Globus pallidus (tissue), 1 donor: ENCODE measurements around the gene GFPT1.

ENCODE experiments used
- DNase-seq: peaks from one replicate; pipeline ENCODE4 v3.0.0-alpha.2; 2015; ENCODE audit warnings: low spot score

GFPT1 gene

DNA sequence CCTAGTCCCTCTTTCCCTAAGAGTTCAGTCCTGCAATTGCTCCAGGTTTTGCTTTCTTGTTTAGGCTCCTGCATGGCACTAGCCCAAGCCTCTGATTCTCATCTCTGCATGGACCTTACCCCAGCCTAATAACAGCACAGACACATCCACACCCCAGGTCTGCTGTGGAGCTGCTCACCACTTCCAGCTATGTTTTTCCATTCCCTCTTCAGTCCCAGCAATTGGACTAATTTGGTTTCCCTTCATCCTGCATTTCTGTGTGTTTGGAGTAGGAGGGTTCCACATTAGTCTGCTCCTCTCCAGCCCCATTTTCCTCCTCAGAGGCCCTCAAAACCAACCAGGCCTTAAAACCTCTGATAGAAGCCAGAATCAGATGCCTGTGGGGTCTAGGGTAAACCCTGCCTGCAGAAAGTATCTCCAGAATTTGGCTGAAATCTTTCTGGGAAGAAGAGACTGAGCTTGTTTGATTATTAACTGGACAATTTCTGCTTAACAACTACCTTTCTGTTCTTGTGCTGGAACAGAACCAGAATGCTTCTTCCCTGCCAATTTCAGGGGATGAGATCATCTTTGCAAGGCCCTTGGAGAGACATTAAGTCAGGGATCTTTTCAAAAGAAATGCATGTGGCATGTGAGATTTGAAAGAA, 95.9 kb downstream of the GFPT1 start:
- DNase-seq: peak; percentile 32

GRCh38 chr2:69288429-69288828, 98.6 kb downstream of the GFPT1 start:
- DNase-seq: no peak

GRCh38 chr2:69287544-69287943, 99.5 kb downstream of the GFPT1 start:
- DNase-seq: no peak

DNA sequence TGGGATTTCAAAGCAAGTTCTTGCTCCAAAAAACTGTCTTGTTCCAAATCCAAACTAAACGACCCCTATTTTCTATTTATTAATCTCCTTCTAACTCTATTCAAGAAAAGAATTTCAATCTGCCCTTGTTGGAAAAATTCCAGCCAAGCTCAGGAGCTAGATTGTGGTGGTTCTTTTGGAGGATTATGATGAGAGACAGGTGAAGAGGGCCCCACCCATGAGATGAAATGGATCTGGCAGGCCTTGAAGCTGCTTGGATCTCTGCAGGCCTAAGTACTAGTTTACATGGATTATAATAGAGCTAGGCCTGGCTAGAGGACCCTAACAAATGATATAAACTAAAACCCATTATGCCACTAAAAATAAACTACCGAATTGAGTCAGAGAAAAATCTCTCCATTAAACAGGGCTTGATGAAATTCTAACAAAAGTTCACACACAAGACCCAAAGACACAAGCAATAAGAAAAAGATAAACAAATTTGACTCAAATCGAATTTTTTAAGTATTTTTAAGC, 101.6 kb downstream of the GFPT1 start:
- DNase-seq: no peak

DNA sequence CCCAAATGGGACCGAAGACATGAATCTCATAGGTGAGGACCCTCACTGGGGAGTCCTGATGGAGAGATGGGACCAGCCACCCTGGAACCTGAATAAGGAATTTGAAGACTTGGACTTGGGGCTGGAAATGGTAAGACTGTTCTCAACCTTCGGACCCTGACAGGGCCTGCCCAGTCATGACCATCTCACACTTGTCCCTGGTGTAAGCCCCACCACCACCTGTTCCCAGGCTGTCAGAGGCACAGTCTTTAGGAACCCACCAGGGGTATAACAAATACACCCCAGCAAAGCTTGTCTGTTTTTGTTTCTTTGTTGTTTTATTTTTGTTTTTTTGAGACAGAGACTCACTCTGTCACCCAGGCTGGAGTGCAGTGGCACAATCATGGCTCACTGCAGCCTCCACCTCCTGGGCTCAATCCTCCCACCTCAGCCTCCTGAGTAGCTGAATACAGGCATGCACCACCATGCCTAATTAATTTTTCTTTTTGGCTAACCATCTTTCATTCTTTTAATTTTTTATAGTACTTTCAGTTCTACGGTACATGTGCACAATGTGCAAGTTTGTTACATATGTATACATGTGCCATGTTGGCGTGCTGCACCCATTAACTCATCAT, 106.1 kb downstream of the GFPT1 start:
- no peak for DNase-seq

DNA sequence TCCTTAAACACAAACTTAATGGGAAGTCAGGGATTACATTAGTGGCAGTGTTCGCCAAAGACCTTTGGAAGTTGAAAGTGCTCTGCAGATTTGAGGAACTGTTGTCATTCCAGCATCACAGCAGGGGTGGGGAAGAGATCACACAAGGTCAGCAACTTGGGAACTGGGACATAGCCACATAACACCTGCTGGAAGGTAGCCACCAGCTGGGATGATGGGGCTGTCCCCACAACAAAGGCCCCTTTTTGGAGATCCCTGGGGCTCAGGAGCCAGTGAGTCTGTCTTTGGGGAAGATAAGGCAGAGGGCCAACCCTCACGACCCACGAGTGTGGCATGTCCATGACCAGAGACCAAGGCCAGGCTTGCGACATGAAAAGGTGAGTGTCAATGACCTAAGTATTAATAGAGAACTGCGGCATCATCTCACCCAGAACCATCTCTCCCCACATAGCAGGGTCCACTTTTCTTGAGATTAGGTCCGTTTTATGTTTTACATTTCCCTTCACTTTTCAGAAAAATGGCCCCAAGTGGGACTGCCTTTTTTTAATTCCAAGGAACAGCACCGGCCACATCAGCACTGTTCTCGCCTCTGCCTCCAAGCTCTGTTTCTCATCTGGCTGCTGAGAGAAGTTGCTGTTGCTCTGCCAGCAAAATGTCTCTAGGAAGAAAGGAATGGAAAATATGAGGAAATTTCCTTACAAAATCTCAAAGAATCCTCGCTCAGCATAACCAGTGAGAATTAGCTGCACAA, 106.9 kb downstream of the GFPT1 start:
- no peak for DNase-seq

- no peak for DNase-seq
Measured at GRCh38 chr2:69279211-69279610, 107.8 kb downstream of the GFPT1 start.

DNA sequence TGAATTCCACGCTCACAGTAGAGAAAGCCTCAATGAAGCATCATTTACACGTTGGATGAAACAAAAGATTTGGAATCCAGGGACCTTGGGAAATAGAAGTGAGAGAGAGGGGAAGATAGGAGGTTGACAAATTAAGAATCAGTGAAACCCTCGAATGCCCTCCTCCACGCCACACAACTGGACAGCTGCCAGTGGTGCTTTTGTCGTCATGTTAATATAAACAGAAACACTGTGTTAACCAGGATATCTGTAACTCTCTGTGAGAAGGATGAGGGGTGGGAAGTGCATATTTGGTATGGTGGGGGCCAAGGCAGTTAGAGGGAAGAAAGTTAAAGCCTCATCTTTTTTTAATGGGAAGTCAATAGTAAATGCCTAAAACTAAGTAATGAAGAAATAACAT, 108.7 kb downstream of the GFPT1 start:
- no peak for DNase-seq

DNA sequence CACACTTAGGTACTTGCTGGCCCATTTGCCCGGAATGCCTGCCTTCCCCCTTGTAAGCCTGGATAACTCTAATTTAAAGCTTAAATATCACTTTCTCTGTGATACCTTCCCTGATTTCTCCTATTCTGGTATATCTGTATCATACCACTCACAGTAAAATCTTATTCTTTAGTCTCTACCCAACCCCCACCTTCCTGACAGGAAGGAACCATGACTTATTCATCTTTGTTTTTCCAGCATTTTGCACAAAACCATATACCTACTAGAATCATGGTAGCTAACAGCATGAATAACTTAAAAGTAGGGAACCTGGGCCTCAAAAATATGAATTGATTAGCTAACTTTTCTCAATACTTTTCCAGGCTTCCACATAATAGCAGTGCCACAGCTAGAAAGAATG, 111.5 kb downstream of the GFPT1 start:
- DNase-seq: no peak

GRCh38 chr2:69272803-69273471, 114.1 kb downstream of the GFPT1 start:
- DNase-seq: peak; percentile 21

- no peak for DNase-seq
Measured at GRCh38 chr2:69271831-69272257, 115.2 kb downstream of the GFPT1 start.
